IMR-90 (cell line): Measurements from ENCODE around the gene ARHGAP8. TPM values are rescaled to one million over a fixed set of nuclear protein-coding genes. Genes with fewer than 3 reads are reported as not detected.

Experiments
- ATAC-seq: fragments of 200-7000 bp; cut with Tn5 transposase; 2 replicates; pipeline ENCODE4 v1.9.1; 2020; ENCODE audit warnings: low read depth, mild to moderate bottlenecking, moderate library complexity
- BruUV-seq: library from RNA; stranded (reverse); fragments of 400-500 nt; replicated peaks from 2 replicates; lab custom pipeline; 2021; lab: Mats Ljungman, UMichigan
- CTCF ChIA-PET: fragments of 300-600 bp; formaldehyde crosslinking; extraction: SDS; loops from one replicate; lab custom pipeline; 2021; ENCODE audit warnings: antibody characterized with exemption; lab: Yijun Ruan, JAX
- POLR2A ChIA-PET: fragments of 300-600 bp; sonication (Branson Sonifier 250); formaldehyde crosslinking; loops from one replicate; lab custom pipeline; 2022; ENCODE audit warnings: antibody characterized with exemption; ENCODE audit not compliant: unreplicated experiment; lab: Charles Lee
- DNase-seq: peaks from one replicate; pipeline ENCODE4 v3.0.0; 2013
- H2AFZ ChIP-seq: replicated peaks from 2 replicates; pipeline ENCODE3; 2013; ENCODE audit warnings: low read length, mild to moderate bottlenecking; ENCODE audit not compliant: poor library complexity
- H2AK5ac ChIP-seq: 2 replicates; pipeline ENCODE4 v1.6.1; 2013; ENCODE audit warnings: low read depth, low read length, inconsistent platforms
- H2AK9ac ChIP-seq: replicated peaks from 2 replicates; pipeline ENCODE3; 2013; ENCODE audit warnings: mild to moderate bottlenecking, low read depth, low read length, moderate library complexity; ENCODE audit not compliant: poor library complexity
- H2BK120ac ChIP-seq: 2 replicates; pipeline ENCODE4 v1.6.1; 2013; ENCODE audit warnings: low read depth, low read length, inconsistent platforms
- H2BK15ac ChIP-seq: 3 replicates; pipeline ENCODE4 v1.6.1; 2013; ENCODE audit warnings: low read depth, low read length, inconsistent platforms
- H2BK20ac ChIP-seq: 2 replicates; pipeline ENCODE4 v1.6.1; 2013; ENCODE audit warnings: low read depth, mild to moderate bottlenecking, inconsistent platforms, low read length, moderate library complexity
- H2BK5ac ChIP-seq: 2 replicates; pipeline ENCODE4 v1.6.1; 2013; ENCODE audit warnings: mild to moderate bottlenecking, low read depth, low read length, inconsistent platforms; ENCODE audit not compliant: poor library complexity, severe bottlenecking
- H3K14ac ChIP-seq: replicated peaks from 2 replicates; pipeline ENCODE4 v1.6.1; 2013; ENCODE audit warnings: low read depth, low read length, inconsistent platforms
- H3K18ac ChIP-seq: 2 replicates; pipeline ENCODE4 v1.6.1; 2013; ENCODE audit warnings: low read depth, low read length, control low read depth
- H3K23ac ChIP-seq: 2 replicates; pipeline ENCODE4 v1.6.1; 2013; ENCODE audit warnings: low read depth, low read length, inconsistent platforms
- H3K27ac ChIP-seq: 2 replicates; pipeline ENCODE4 v1.5.1; 2013; ENCODE audit warnings: mild to moderate bottlenecking, control low read depth, low read length; ENCODE audit not compliant: insufficient read depth
- H3K27me3 ChIP-seq: 2 replicates; pipeline ENCODE4 v1.6.1; 2013; ENCODE audit warnings: low read length; ENCODE audit not compliant: control insufficient read depth, insufficient read depth
- H3K36me3 ChIP-seq: 2 replicates; pipeline ENCODE4 v1.6.1; 2013; ENCODE audit warnings: low read length, mixed read lengths; ENCODE audit not compliant: control insufficient read depth, insufficient read depth
- H3K4ac ChIP-seq: 2 replicates; pipeline ENCODE4 v1.6.1; 2013; ENCODE audit warnings: low read depth, low read length, inconsistent platforms
- H3K4me1 ChIP-seq: 2 replicates; pipeline ENCODE4 v1.6.1; 2013; ENCODE audit warnings: low read length, mixed read lengths; ENCODE audit not compliant: control insufficient read depth, insufficient read depth
- H3K4me2 ChIP-seq: 2 replicates; pipeline ENCODE4 v1.6.1; 2013; ENCODE audit warnings: low read depth, mild to moderate bottlenecking, control low read depth, low read length, moderate library complexity
- H3K4me3 ChIP-seq: 2 replicates; pipeline ENCODE4 v1.5.1; 2013; ENCODE audit warnings: low read depth, mild to moderate bottlenecking, control low read depth, low read length, moderate library complexity; ENCODE audit not compliant: insufficient read depth
- H3K56ac ChIP-seq: 2 replicates; pipeline ENCODE4 v1.6.1; 2013; ENCODE audit warnings: low read length, inconsistent platforms; ENCODE audit not compliant: insufficient read depth; ENCODE audit errors: extremely low read depth
- H3K79me1 ChIP-seq, 2 experiments: 2 replicates each; pipeline ENCODE4 v1.6.1; 2013; ENCODE audit warnings: low read length in 2 of 2, inconsistent platforms in 1 of 2, low read depth in 1 of 2
- H3K9ac ChIP-seq: 2 replicates; pipeline ENCODE4 v1.6.1; 2013; ENCODE audit warnings: low read depth, low read length, control low read depth
- H3K9me1 ChIP-seq: 2 replicates; pipeline ENCODE4 v1.6.1; 2013; ENCODE audit warnings: low read length, inconsistent platforms; ENCODE audit not compliant: insufficient read depth
- H3K9me3 ChIP-seq: 2 replicates; pipeline ENCODE4 v1.6.1; 2013; ENCODE audit warnings: low read length; ENCODE audit not compliant: control insufficient read depth, insufficient read depth
- H4K20me1 ChIP-seq: 2 replicates; pipeline ENCODE4 v1.6.1; 2013; ENCODE audit warnings: low read length, inconsistent platforms; ENCODE audit not compliant: insufficient read depth
- H4K5ac ChIP-seq: 2 replicates; pipeline ENCODE4 v1.6.1; 2013; ENCODE audit warnings: mild to moderate bottlenecking, low read depth, low read length, control low read depth
- H4K8ac ChIP-seq, 2 experiments: 2 replicates each; pipeline ENCODE4 v1.6.1; 2013; ENCODE audit warnings: low read depth in 2 of 2, low read length in 2 of 2, control low read depth in 1 of 2, inconsistent platforms in 1 of 2
- H4K91ac ChIP-seq: 2 replicates; pipeline ENCODE4 v1.6.1; 2013; ENCODE audit warnings: low read depth, low read length, inconsistent platforms; ENCODE audit not compliant: insufficient read depth
- CEBPB ChIP-seq: IDR thresholded peaks from 2 replicates; pipeline ENCODE4 v1.6.1; 2012; ENCODE audit warnings: low read depth, low read length, improper control_type of control experiment
- FOS ChIP-seq: fragments of 150-350 bp; IDR thresholded peaks from 2 replicates; pipeline ENCODE4 v1.6.1; 2016; ENCODE audit warnings: low read depth, low read length
- MXI1 ChIP-seq: IDR thresholded peaks from 2 replicates; pipeline ENCODE4 v1.6.1; 2012; ENCODE audit warnings: low read depth, mild to moderate bottlenecking, low read length, moderate library complexity, borderline replicate concordance
- POLR2A ChIP-seq: IDR thresholded peaks from 2 replicates; pipeline ENCODE4 v1.6.1; 2012; ENCODE audit warnings: mild to moderate bottlenecking, low read depth, low read length
- RCOR1 ChIP-seq: IDR thresholded peaks from 2 replicates; pipeline ENCODE4 v1.6.1; 2012; ENCODE audit warnings: mild to moderate bottlenecking, low read length, improper control_type of control experiment; ENCODE audit not compliant: insufficient replicate concordance
- RFX5 ChIP-seq: IDR thresholded peaks from 2 replicates; pipeline ENCODE4 v1.8.0; 2012; ENCODE audit warnings: low read depth, mild to moderate bottlenecking, low read length, moderate library complexity
- SMC3 ChIP-seq: fragments of 150-350 bp; IDR thresholded peaks from 2 replicates; pipeline ENCODE4 v1.6.1; 2016; ENCODE audit warnings: low read depth, mild to moderate bottlenecking, antibody characterized with exemption, low read length, moderate library complexity
- WGBS, 2 experiments: methylation state at CpG; one replicate each; pipeline versions ENCODE4 v1.1.5 to v1.1.7; 2013; ENCODE audit warnings: missing lambda C conversion rate in 2 of 2; ENCODE audit not compliant: insufficient read length in 1 of 2; ENCODE audit errors: extremely low coverage in 2 of 2; 5-methylcytosine and 5-hydroxymethylcytosine counted together
- dilution Hi-C: fragments of 300-500 bp; cut with HindIII; formaldehyde crosslinking; loops from one replicate; pipeline ENCODE4 v1.14.3; 2018; ENCODE audit warnings: low sequenced_read_pairs; ENCODE audit not compliant: unreplicated experiment
- in situ Hi-C: fragments of 300-500 bp; cut with MboI; formaldehyde crosslinking; loops from 3 replicates; pipeline ENCODE4 v1.14.3; 2019; ENCODE audit warnings: low sequenced_read_pairs, inconsistent platforms, mixed read lengths
- intact Hi-C: fragments of 100-400 bp; cut with micrococcal nuclease; formaldehyde crosslinking; loops from 2 replicates; pipeline ENCODE4 v1.10.0; 2022
- polyA plus RNA-seq, 3 experiments: library from polyadenylated mRNA; depleted of rRNA; stranded (reverse); fragments of >200 nt; gene quantifications; 2 replicates each; pipeline ENCODE4 v1.2.3, GENCODE V29; 2012; ENCODE audit warnings: low replicate concordance in 1 of 3
- total RNA-seq: library from RNA; depleted of rRNA; stranded (reverse); fragments of >200 nt; gene quantifications from 2 replicates; pipeline ENCODE4 v1.2.3, GENCODE V29; 2012

The ARHGAP8 gene
- total and polyA plus RNA-seq, 2 of the 4 experiments (the other 2 are of a cell fraction) = 0.18 to 0.21 TPM

DNA sequence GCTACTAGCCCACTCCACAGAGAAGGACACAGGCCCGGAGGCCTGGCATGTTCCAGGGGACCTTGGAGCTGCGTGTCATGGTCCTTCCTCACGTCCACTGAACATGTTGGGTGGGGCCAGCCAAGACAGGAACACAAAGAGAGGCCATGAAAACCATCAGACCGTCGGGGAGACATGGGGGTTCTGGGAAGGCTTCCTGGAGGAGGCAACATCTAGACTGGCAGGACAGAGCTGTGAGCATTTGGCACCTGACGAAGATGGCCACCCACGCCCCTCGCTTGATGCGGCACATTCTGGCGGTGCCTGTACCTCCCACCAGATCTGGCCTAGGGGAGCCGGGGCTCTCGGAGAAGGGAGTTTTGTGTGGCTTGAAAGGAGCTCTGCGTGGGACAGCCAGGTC, 24.7 kb upstream of the ARHGAP8 start:
- Histone ChIP-seq H3K36me3 (peaks cover 33% of the 10 kb centered on the region), H4K8ac (no peak overlapping the region), H3K9ac (no peak overlapping the region), H3K14ac (no peak overlapping the region), H3K56ac (no peak overlapping the region), H3K27ac (no peak overlapping the region), H4K91ac (no peak overlapping the region), H3K4ac (no peak overlapping the region), H2BK20ac (no peak overlapping the region), H3K4me3 (no peak overlapping the region), H2AK9ac (no peak overlapping the region), H3K9me3 (no peaks in the 10 kb centered on the region), H3K4me1 (peaks cover 12% of the 10 kb centered on the region), H3K4me2 (no peak overlapping the region), H2AK5ac (no peak overlapping the region), H3K79me1 (peaks cover 4 to 10% of the 10 kb centered on the region in 2 experiments; a peak in 1 of 4 replicates), H4K20me1 (peaks cover 21% of the 10 kb centered on the region), H2AFZ (no peak overlapping the region), H3K23ac (no peak overlapping the region), H2BK15ac (no peak overlapping the region), H2BK120ac (no peak overlapping the region), H3K18ac (no peak overlapping the region), H2BK5ac (no peak overlapping the region), H3K9me1 (peaks cover 9% of the 10 kb centered on the region), H3K27me3 (no peaks in the 10 kb centered on the region), H4K5ac (no peak overlapping the region)
- no peak for ATAC-seq
- in situ Hi-C loops (no loop called here), intact Hi-C loops (no loop called here), dilution Hi-C loops (no loop called here)
- POLR2A ChIA-PET = no interaction called here
- DNase-seq = no peak
- CTCF ChIA-PET = no interaction called here
- TF ChIP-seq SMC3 (no peak), RFX5 (no peak), FOS (no peak), MXI1 (no peak), POLR2A (no peak), CEBPB (no peak), RCOR1 (no peak)
- WGBS, 2 experiments = 95% methylated on average over 5 of the region's 13 CpGs; no CpG with 5 or more reads in 1 of the 2 experiments
- no TSS peak for BruUV-seq
